IPS-11a (cell line): Measurements from ENCODE around the gene NCBP1.

Experiments used
- H3K4me3 ChIP-seq: one replicate; pipeline ENCODE4 v1.5.1; 2013; ENCODE audit warnings: low read depth, low read length, control low read depth

Gene NCBP1

GRCh38 chr9:97710356-97711222 is 77.0 kb downstream of the NCBP1 start:
- no peak overlapping the region for H3K4me3 ChIP-seq

- H3K4me3 ChIP-seq: no peak overlapping the region
Measured at GRCh38 chr9:97711223-97711626, 77.6 kb downstream of the NCBP1 start.

GRCh38 chr9:97714435-97714834 is 80.8 kb downstream of the NCBP1 start:
- H3K4me3 ChIP-seq: no peak overlapping the region

GRCh38 chr9:97717866-97718265 is 84.2 kb downstream of the NCBP1 start:
- no peak overlapping the region for H3K4me3 ChIP-seq

GRCh38 chr9:97721396-97721795 is 87.8 kb downstream of the NCBP1 start:
- no peak overlapping the region for H3K4me3 ChIP-seq

GRCh38 chr9:97722331-97722730 is 88.7 kb downstream of the NCBP1 start:
- H3K4me3 ChIP-seq: no peak overlapping the region
